Parathyroid adenoma (tissue), 2 donors: Measurements from ENCODE around the gene GREM1.

Experiments
- H2AFZ ChIP-seq: fragments of 300-600 bp; sonication (generic); one replicate; pipeline ENCODE4 v1.7.0; 2017; ENCODE audit warnings: antibody characterized with exemption, mild to moderate bottlenecking
- H3K27ac ChIP-seq: fragments of 300-600 bp; sonication (generic); one replicate; pipeline ENCODE4 v1.7.0; 2017
- H3K27me3 ChIP-seq: fragments of 300-600 bp; sonication (generic); one replicate; pipeline ENCODE4 v1.7.0; 2017; ENCODE audit warnings: low read length; ENCODE audit not compliant: control insufficient read depth, insufficient read depth
- H3K36me3 ChIP-seq: fragments of 300-600 bp; sonication (generic); one replicate; pipeline ENCODE4 v1.7.0; 2017; ENCODE audit warnings: low read length; ENCODE audit not compliant: control insufficient read depth, insufficient read depth
- H3K4me1 ChIP-seq: fragments of 300-600 bp; sonication (generic); one replicate; pipeline ENCODE4 v1.7.0; 2017; ENCODE audit warnings: control low read depth
- H3K4me2 ChIP-seq: fragments of 300-600 bp; sonication (generic); one replicate; pipeline ENCODE4 v1.7.0; 2017; ENCODE audit warnings: low read length
- H3K4me3 ChIP-seq: fragments of 300-600 bp; sonication (generic); one replicate; pipeline ENCODE4 v1.7.0; 2017; ENCODE audit warnings: low read depth, low read length
- H3K79me2 ChIP-seq: fragments of 300-600 bp; sonication (generic); one replicate; pipeline ENCODE4 v1.7.0; 2017; ENCODE audit warnings: control low read depth
- H3K9ac ChIP-seq: fragments of 300-600 bp; sonication (generic); one replicate; pipeline ENCODE4 v1.7.0; 2017; ENCODE audit warnings: mild to moderate bottlenecking
- H3K9me3 ChIP-seq: fragments of 300-600 bp; sonication (generic); one replicate; pipeline ENCODE4 v1.7.0; 2017; ENCODE audit warnings: low read length; ENCODE audit not compliant: control insufficient read depth
- CTCF ChIP-seq: fragments of 300-600 bp; sonication (generic); IDR thresholded peaks from one replicate; pipeline ENCODE4 v1.7.0; 2017; ENCODE audit warnings: antibody characterized with exemption, mild to moderate bottlenecking
- donor health status: primary hyperparathyroidism.

The GREM1 gene

GRCh38 chr15:32717426-32718226, at the start of gene GREM1:
Gene GREM1, plus strand, starts transcription at chr15:32718004. Its CDS starts 12,687 bp downstream, at chr15:32730691.
- no peaks in the 10 kb centered on the region for H3K36me3 ChIP-seq
- H3K4me3 ChIP-seq: no peak within 1 kb of the TSS
- H3K27me3 ChIP-seq: peaks cover 8% of the 10 kb centered on the region
- H2AFZ ChIP-seq: peak within 1 kb of the TSS; percentile 38
- H3K27ac ChIP-seq: no peak within 1 kb of the TSS
- no peak for TF ChIP-seq CTCF
- H3K4me1 ChIP-seq: no peaks in the 10 kb centered on the region
- H3K4me2 ChIP-seq: peak within 1 kb of the TSS; percentile 61
- no peaks in the 10 kb centered on the region for H3K79me2 ChIP-seq
- no peak within 1 kb of the TSS for H3K9ac ChIP-seq
- H3K9me3 ChIP-seq: no peaks in the 10 kb centered on the region

GRCh38 chr15:32668942-32669341, 48.9 kb upstream of the GREM1 start:
- H3K4me1 ChIP-seq: no peaks in the 10 kb centered on the region
- no peak overlapping the region for H3K9ac ChIP-seq
- no peaks in the 10 kb centered on the region for H3K36me3 ChIP-seq
- H3K79me2 ChIP-seq: peaks cover under 1% of the 10 kb centered on the region
- no peaks in the 10 kb centered on the region for H3K27me3 ChIP-seq
- TF ChIP-seq CTCF: no peak
- H3K4me2 ChIP-seq: no peak overlapping the region
- H3K9me3 ChIP-seq: no peaks in the 10 kb centered on the region
- no peak overlapping the region for H2AFZ ChIP-seq
- H3K4me3 ChIP-seq: no peak overlapping the region
- no peak overlapping the region for H3K27ac ChIP-seq

- Histone ChIP-seq H3K4me3 (no peak overlapping the region), H3K9ac (no peak overlapping the region), H3K27ac (no peak overlapping the region), H3K9me3 (no peaks in the 10 kb centered on the region), H3K79me2 (no peaks in the 10 kb centered on the region), H3K27me3 (no peaks in the 10 kb centered on the region), H3K4me2 (peak overlapping the region; percentile 9), H3K4me1 (no peaks in the 10 kb centered on the region), H2AFZ (no peak overlapping the region), H3K36me3 (no peaks in the 10 kb centered on the region)
- no peak for TF ChIP-seq CTCF
These were observed 47.8 kb upstream of the GREM1 start for GRCh38 chr15:32669896-32670611.

GRCh38 chr15:32670623-32671022, 47.2 kb upstream of the GREM1 start:
- no peaks in the 10 kb centered on the region for H3K36me3 ChIP-seq
- H3K9me3 ChIP-seq: no peaks in the 10 kb centered on the region
- no peak overlapping the region for H3K27ac ChIP-seq
- no peak overlapping the region for H3K9ac ChIP-seq
- H3K4me3 ChIP-seq: no peak overlapping the region
- H3K79me2 ChIP-seq: no peaks in the 10 kb centered on the region
- no peaks in the 10 kb centered on the region for H3K27me3 ChIP-seq
- no peaks in the 10 kb centered on the region for H3K4me1 ChIP-seq
- TF ChIP-seq CTCF: no peak
- no peak overlapping the region for H2AFZ ChIP-seq
- H3K4me2 ChIP-seq: no peak overlapping the region
